GM21576 (cell line): ENCODE data around the gene PTGES3.
"Not testable (repeated sequence)": the region's sequence is repeated elsewhere in the genome, so short reads cannot be mapped to it uniquely, and the experiment has no call there.

Source experiments
- ATAC-seq: cut with Tn5 transposase; IDR thresholded peaks from one replicate; pipeline ENCODE4 v1.9.1; 2021; ENCODE audit warnings: mild to moderate bottlenecking, moderate library complexity; ENCODE audit not compliant: unreplicated experiment

The PTGES3 gene

GRCh38 chr12:56657416-56658379 lies 30.4 kb downstream of the PTGES3 start:
- ATAC-seq, result peak; percentile 50

- ATAC-seq, result not testable (repeated sequence)
Measured at GRCh38 chr12:56653781-56654180, 34.3 kb downstream of the PTGES3 start.

GRCh38 chr12:56648023-56648422 lies 40.1 kb downstream of the PTGES3 start:
- ATAC-seq, result not testable (repeated sequence)

- peak; percentile 98 for ATAC-seq
Measured at GRCh38 chr12:56645717-56646446, 42.2 kb downstream of the PTGES3 start, which contains the start of gene ATP5F1B. TSS of gene ATP5F1B (minus strand) at chr12:56645984. CDS start at chr12:56645963, 21 bp downstream.

- no peak for ATAC-seq
Measured at GRCh38 chr12:56645201-56645716, 42.8 kb downstream of the PTGES3 start.

- ATAC-seq, result no peak
Measured at GRCh38 chr12:56644654-56645053, 43.4 kb downstream of the PTGES3 start.

GRCh38 chr12:56641219-56641618 lies 46.9 kb downstream of the PTGES3 start:
- no peak for ATAC-seq

- no peak for ATAC-seq
Measured at GRCh38 chr12:56637621-56638020, 50.5 kb downstream of the PTGES3 start.

GRCh38 chr12:56636675-56637540 lies 51.2 kb downstream of the PTGES3 start:
- peak; percentile 44 for ATAC-seq

GRCh38 chr12:56635806-56636674 lies 52.0 kb downstream of the PTGES3 start:
- ATAC-seq, result peak; percentile 32

- peak; percentile 28 for ATAC-seq
Measured at GRCh38 chr12:56634837-56635791, 53.0 kb downstream of the PTGES3 start.

GRCh38 chr12:56634242-56634836 lies 53.7 kb downstream of the PTGES3 start:
- no peak for ATAC-seq

GRCh38 chr12:56633468-56634241 lies 54.4 kb downstream of the PTGES3 start:
- ATAC-seq, result no peak

- no peak for ATAC-seq
Measured at GRCh38 chr12:56632701-56633467, 55.2 kb downstream of the PTGES3 start.

- peak; percentile 21 for ATAC-seq
Measured at GRCh38 chr12:56631790-56632700, 56.0 kb downstream of the PTGES3 start.
